Liver (tissue), 3 donors: ENCODE data around the gene CREBL2.

Source experiments
- ATF3 ChIP-seq: IDR thresholded peaks from 2 replicates; pipeline ENCODE4 v1.6.1; 2016; ENCODE audit warnings: antibody characterized with exemption
- EGR1 ChIP-seq, 2 donors: IDR thresholded peaks; 2 replicates each; pipeline ENCODE4 v1.6.1; 2016 to 2018; ENCODE audit warnings: antibody characterized with exemption in 2 of 2, low read depth in 2 of 2
- GABPA ChIP-seq, 2 donors: IDR thresholded peaks in 1 of 2; conservative IDR thresholded peaks in 1 of 2; 2 replicates each; pipeline ENCODE4 v1.6.1; 2016; ENCODE audit warnings: antibody characterized with exemption in 2 of 2, mild to moderate bottlenecking in 1 of 2, moderate library complexity in 1 of 2
- JUND ChIP-seq, 2 donors: IDR thresholded peaks; 2 replicates each; pipeline ENCODE4 v1.6.1; 2016; ENCODE audit warnings: antibody characterized with exemption in 2 of 2
- MAX ChIP-seq: IDR thresholded peaks from 2 replicates; pipeline ENCODE4 v1.6.1; 2016; ENCODE audit warnings: antibody characterized with exemption
- RAD21 ChIP-seq, 2 donors: IDR thresholded peaks; 2 replicates each; pipeline ENCODE4 v1.6.1; 2016; ENCODE audit warnings: antibody characterized with exemption in 2 of 2, mild to moderate bottlenecking in 2 of 2
- RXRA ChIP-seq, 2 donors: IDR thresholded peaks; 2 replicates each; pipeline ENCODE4 v1.6.1; 2017 to 2018; ENCODE audit warnings: antibody characterized with exemption in 2 of 2, mild to moderate bottlenecking in 1 of 2
- SP1 ChIP-seq: IDR thresholded peaks from 2 replicates; pipeline ENCODE4 v1.6.1; 2018; ENCODE audit warnings: antibody characterized with exemption, mild to moderate bottlenecking
- TAF1 ChIP-seq: conservative IDR thresholded peaks from 2 replicates; pipeline ENCODE4 v1.6.1; 2016; ENCODE audit warnings: antibody characterized with exemption, mild to moderate bottlenecking
- YY1 ChIP-seq: IDR thresholded peaks from 2 replicates; pipeline ENCODE4 v1.6.1; 2016; ENCODE audit warnings: antibody characterized with exemption, mild to moderate bottlenecking
- ZBTB33 ChIP-seq: IDR thresholded peaks from 2 replicates; pipeline ENCODE4 v1.6.1; 2016; ENCODE audit warnings: antibody characterized with exemption
- TF ChIP-seq, protein P1 (sequence below): fragments of 150-350 bp; IDR thresholded peaks from 2 replicates; pipeline ENCODE4 v1.5.1; 2017; ENCODE audit warnings: improper control_type of control experiment, low read depth, low read length; ENCODE audit not compliant: missing input control
- TF ChIP-seq, protein P2 (sequence below): IDR thresholded peaks from 2 replicates; pipeline ENCODE4 v1.6.1; 2016; ENCODE audit warnings: antibody characterized with exemption, mild to moderate bottlenecking
- donor health status: healthy.
- donor health status: healthy.

GRCh38 chr12:12691549-12691948 is 79.9 kb downstream of the CREBL2 start:
- TF ChIP-seq, protein P1, sequence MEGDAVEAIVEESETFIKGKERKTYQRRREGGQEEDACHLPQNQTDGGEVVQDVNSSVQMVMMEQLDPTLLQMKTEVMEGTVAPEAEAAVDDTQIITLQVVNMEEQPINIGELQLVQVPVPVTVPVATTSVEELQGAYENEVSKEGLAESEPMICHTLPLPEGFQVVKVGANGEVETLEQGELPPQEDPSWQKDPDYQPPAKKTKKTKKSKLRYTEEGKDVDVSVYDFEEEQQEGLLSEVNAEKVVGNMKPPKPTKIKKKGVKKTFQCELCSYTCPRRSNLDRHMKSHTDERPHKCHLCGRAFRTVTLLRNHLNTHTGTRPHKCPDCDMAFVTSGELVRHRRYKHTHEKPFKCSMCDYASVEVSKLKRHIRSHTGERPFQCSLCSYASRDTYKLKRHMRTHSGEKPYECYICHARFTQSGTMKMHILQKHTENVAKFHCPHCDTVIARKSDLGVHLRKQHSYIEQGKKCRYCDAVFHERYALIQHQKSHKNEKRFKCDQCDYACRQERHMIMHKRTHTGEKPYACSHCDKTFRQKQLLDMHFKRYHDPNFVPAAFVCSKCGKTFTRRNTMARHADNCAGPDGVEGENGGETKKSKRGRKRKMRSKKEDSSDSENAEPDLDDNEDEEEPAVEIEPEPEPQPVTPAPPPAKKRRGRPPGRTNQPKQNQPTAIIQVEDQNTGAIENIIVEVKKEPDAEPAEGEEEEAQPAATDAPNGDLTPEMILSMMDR: no peak
- TF ChIP-seq, protein P2, sequence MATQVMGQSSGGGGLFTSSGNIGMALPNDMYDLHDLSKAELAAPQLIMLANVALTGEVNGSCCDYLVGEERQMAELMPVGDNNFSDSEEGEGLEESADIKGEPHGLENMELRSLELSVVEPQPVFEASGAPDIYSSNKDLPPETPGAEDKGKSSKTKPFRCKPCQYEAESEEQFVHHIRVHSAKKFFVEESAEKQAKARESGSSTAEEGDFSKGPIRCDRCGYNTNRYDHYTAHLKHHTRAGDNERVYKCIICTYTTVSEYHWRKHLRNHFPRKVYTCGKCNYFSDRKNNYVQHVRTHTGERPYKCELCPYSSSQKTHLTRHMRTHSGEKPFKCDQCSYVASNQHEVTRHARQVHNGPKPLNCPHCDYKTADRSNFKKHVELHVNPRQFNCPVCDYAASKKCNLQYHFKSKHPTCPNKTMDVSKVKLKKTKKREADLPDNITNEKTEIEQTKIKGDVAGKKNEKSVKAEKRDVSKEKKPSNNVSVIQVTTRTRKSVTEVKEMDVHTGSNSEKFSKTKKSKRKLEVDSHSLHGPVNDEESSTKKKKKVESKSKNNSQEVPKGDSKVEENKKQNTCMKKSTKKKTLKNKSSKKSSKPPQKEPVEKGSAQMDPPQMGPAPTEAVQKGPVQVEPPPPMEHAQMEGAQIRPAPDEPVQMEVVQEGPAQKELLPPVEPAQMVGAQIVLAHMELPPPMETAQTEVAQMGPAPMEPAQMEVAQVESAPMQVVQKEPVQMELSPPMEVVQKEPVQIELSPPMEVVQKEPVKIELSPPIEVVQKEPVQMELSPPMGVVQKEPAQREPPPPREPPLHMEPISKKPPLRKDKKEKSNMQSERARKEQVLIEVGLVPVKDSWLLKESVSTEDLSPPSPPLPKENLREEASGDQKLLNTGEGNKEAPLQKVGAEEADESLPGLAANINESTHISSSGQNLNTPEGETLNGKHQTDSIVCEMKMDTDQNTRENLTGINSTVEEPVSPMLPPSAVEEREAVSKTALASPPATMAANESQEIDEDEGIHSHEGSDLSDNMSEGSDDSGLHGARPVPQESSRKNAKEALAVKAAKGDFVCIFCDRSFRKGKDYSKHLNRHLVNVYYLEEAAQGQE: no peak
- no peak for TF ChIP-seq SP1
- TF ChIP-seq GABPA (IDR thresholded peaks at IDR 0.05 in 1 of 2, conservative IDR thresholded peaks at IDR 0.05 in 1 of 2): no peak
- no peak for TF ChIP-seq YY1
- TF ChIP-seq TAF1: no peak
- no peak for TF ChIP-seq MAX
- TF ChIP-seq RXRA (IDR thresholded peaks at IDR 0.05): no peak
- TF ChIP-seq JUND (IDR thresholded peaks at IDR 0.05): no peak
- TF ChIP-seq EGR1 (IDR thresholded peaks at IDR 0.05; ENCODE audit: low read depth in 2 of 2): no peak
- no peak for TF ChIP-seq RAD21 (IDR thresholded peaks at IDR 0.05)
- no peak for TF ChIP-seq ZBTB33
- TF ChIP-seq ATF3: no peak
